ENCODE data around the gene MYBBP1A. TPM values are rescaled to one million over a fixed set of nuclear protein-coding genes. Genes with fewer than 3 reads are reported as not detected.
A peak's percentile ranks its signal among the peaks of the same experiment; 100 is the strongest.

The MYBBP1A gene
- total and polyA plus RNA-seq, 9 of the 15 experiments (the other 6 are each of a cell fraction or from before 2014, with no cell fraction given), result 2.0 to 114 (median 47.2) TPM

GRCh38 chr17:4548721-4549531 lies 6.3 kb downstream of the MYBBP1A start:
- Histone ChIP-seq H3K4me2 (ENCODE audit: insufficient read depth, low read length) (no peak overlapping the region), H3K79me2 (ENCODE audit: control insufficient read depth, insufficient read depth, low read length) (peaks cover 20% of the 10 kb centered on the region), H3K27me3 (ENCODE audit: control insufficient read depth in 2 of 2, insufficient read depth in 2 of 2, low read length in 2 of 2) (no peaks in the 10 kb centered on the region), H3K4me1 (replicated peaks in 1 of 2; ENCODE audit: control insufficient read depth in 2 of 2, insufficient read depth in 2 of 2, low read length in 2 of 2) (peaks cover 0 to 41% of the 10 kb centered on the region in 2 experiments; a peak in 3 of 5 replicates), H3K27ac (ENCODE audit: extremely low read depth, low read depth, low read length) (no peak overlapping the region), H4K20me1 (replicated peaks; ENCODE audit: control insufficient read depth, insufficient read depth, low read length) (no peaks in the 10 kb centered on the region), H3K9me3 (replicated peaks; ENCODE audit: control insufficient read depth, insufficient read depth, low read depth, low read length) (no peaks in the 10 kb centered on the region), H3K4me3 (no peak overlapping the region), H2AFZ (ENCODE audit: low read depth, low read length) (no peak overlapping the region), H3K9ac (ENCODE audit: insufficient read depth in 1 of 2, low read depth in 2 of 2, low read length in 2 of 2) (peak overlapping the region in 1 of 2 experiments; percentile 58; a peak in 1 of 4 replicates), H3K9me1 (ENCODE audit: control insufficient read depth, insufficient read depth, low read length) (no peaks in the 10 kb centered on the region), H3K36me3 (ENCODE audit: control insufficient read depth, insufficient read depth, low read length) (peaks cover 90% of the 10 kb centered on the region; the same call in 2 of the 3 replicates)
- WGBS (ENCODE audit: insufficient coverage, low coverage, missing lambda C conversion rate), result 95% methylated on average over 8 of the region's 24 CpGs
- BruUV-seq (replicated peaks), result no TSS peak
- TF ChIP-seq CCAR2 (IDR thresholded peaks at IDR 0.05; ENCODE audit: low read depth, low read length) (no peak), ZBTB5 (IDR thresholded peaks at IDR 0.05) (no peak), UBTF (IDR thresholded peaks at IDR 0.05; ENCODE audit: borderline replicate concordance in 1 of 2, low read depth in 2 of 2, low read length in 2 of 2) (no peak), POLR2G (IDR thresholded peaks at IDR 0.05; ENCODE audit: low read depth, low read length) (no peak), BRD9 (IDR thresholded peaks at IDR 0.05; ENCODE audit: low read depth, partially characterized antibody) (no peak), E2F4 (CRISPR knock-in tag; IDR thresholded peaks at IDR 0.05; ENCODE audit: low read depth) (no peak), FOXP1 (CRISPR knock-in tag; IDR thresholded peaks at IDR 0.05) (no peak), CBFB (CRISPR knock-in tag; IDR thresholded peaks at IDR 0.05) (no peak), TCFL5 (CRISPR knock-in tag; conservative IDR thresholded peaks at IDR 0.05) (no peak), ZNF143 (CRISPR knock-in tag; IDR thresholded peaks at IDR 0.05) (no peak), CHD4 (IDR thresholded peaks at IDR 0.05; ENCODE audit: insufficient read depth, insufficient replicate concordance, low read depth, low read length, poor library complexity, severe bottlenecking) (no peak), CAMTA2 (CRISPR knock-in tag; conservative IDR thresholded peaks at IDR 0.05) (no peak), WHSC1 (IDR thresholded peaks at IDR 0.05; ENCODE audit: low read length) (no peak), SREBF1 (IDR thresholded peaks at IDR 0.05; ENCODE audit: borderline replicate concordance, low read depth, low read length) (no peak)
- intact Hi-C loops (cut with micrococcal nuclease), result no loop called here
- no peak for DNase-seq (ENCODE audit: extremely low read depth in 1 of 4, low spot score in 3 of 4)
- in situ Hi-C loops (cut with MboI), result no loop called here
- ChIA-PET POLR2A (no interaction called here), CTCF (ENCODE audit: low intra/inter-chr PET ratio) (no interaction called here)
- ATAC-seq, result no peak
- FAIRE-seq, result no peak

All from K562 (cell line).